Ectodermal cell (in vitro differentiated cells): ENCODE results near the gene HNRNPA3.
A peak's percentile ranks its signal among the peaks of the same experiment; 100 is the strongest.
"Not testable (repeated sequence)": the region's sequence is repeated elsewhere in the genome, so short reads cannot be mapped to it uniquely, and the experiment has no call there.

Source experiments
- H3K27ac ChIP-seq: 2 replicates; pipeline ENCODE4 v1.7.0; 2013; ENCODE audit warnings: mild to moderate bottlenecking, low read depth, low read length; ENCODE audit not compliant: insufficient read depth, poor library complexity, severe bottlenecking
- H3K27me3 ChIP-seq: 2 replicates; pipeline ENCODE4 v1.7.0; 2013; ENCODE audit warnings: mild to moderate bottlenecking, low read length; ENCODE audit not compliant: insufficient read depth, control insufficient read depth, poor library complexity, severe bottlenecking
- H3K36me3 ChIP-seq: one replicate; pipeline ENCODE4 v1.7.0; 2013; ENCODE audit warnings: low read length; ENCODE audit not compliant: control insufficient read depth, insufficient read depth
- H3K4me1 ChIP-seq: one replicate; pipeline ENCODE4 v1.7.0; 2013; ENCODE audit warnings: low read length; ENCODE audit not compliant: control insufficient read depth, insufficient read depth
- H3K4me3 ChIP-seq: 2 replicates; pipeline ENCODE4 v1.7.0; 2013; ENCODE audit warnings: low read depth, low read length, control low read depth; ENCODE audit not compliant: insufficient read depth
- H3K9me3 ChIP-seq: 2 replicates; pipeline ENCODE4 v1.7.0; 2013; ENCODE audit warnings: mild to moderate bottlenecking, low read length, moderate library complexity; ENCODE audit not compliant: control insufficient read depth
- WGBS, 2 experiments: methylation state at CpG; one replicate each; pipeline ENCODE4 v1.1.7; 2013; ENCODE audit warnings: missing lambda C conversion rate in 2 of 2; 5-methylcytosine and 5-hydroxymethylcytosine counted together

Gene HNRNPA3

GRCh38 chr2:177188482-177189469 lies 23.8 kb upstream of the HNRNPA3 start:
- H3K27me3 ChIP-seq: no peaks in the 10 kb centered on the region
- H3K9me3 ChIP-seq: no peaks in the 10 kb centered on the region
- H3K36me3 ChIP-seq: no peaks in the 10 kb centered on the region
- H3K27ac ChIP-seq: no peak overlapping the region
- no peak overlapping the region for H3K4me3 ChIP-seq
- peaks cover 3% of the 10 kb centered on the region for H3K4me1 ChIP-seq
- WGBS, 2 experiments: 93 to 95% methylated on average over 7 of the region's 7 CpGs

- 94 to 100% methylated on average over 1 of the region's 1 CpG for WGBS, 2 experiments
- Histone ChIP-seq H3K27ac (no peak overlapping the region), H3K4me3 (no peak overlapping the region), H3K9me3 (no peaks in the 10 kb centered on the region), H3K4me1 (peaks cover 3% of the 10 kb centered on the region), H3K36me3 (no peaks in the 10 kb centered on the region), H3K27me3 (no peaks in the 10 kb centered on the region)
These were observed 21.7 kb upstream of the HNRNPA3 start for GRCh38 chr2:177190941-177191340.

- Histone ChIP-seq H3K27ac (no peak overlapping the region), H3K36me3 (no peaks in the 10 kb centered on the region), H3K9me3 (no peaks in the 10 kb centered on the region), H3K4me3 (no peak overlapping the region), H3K4me1 (peaks cover 2% of the 10 kb centered on the region), H3K27me3 (no peaks in the 10 kb centered on the region)
- WGBS, 2 experiments: 100% methylated on average over 1 of the region's 1 CpG; no CpG with 5 or more reads in 1 of the 2 experiments
These were observed 19.8 kb upstream of the HNRNPA3 start for GRCh38 chr2:177192788-177193187.

- Histone ChIP-seq H3K4me1 (no peaks in the 10 kb centered on the region), H3K36me3 (no peaks in the 10 kb centered on the region), H3K4me3 (no peak overlapping the region), H3K27ac (no peak overlapping the region), H3K9me3 (no peaks in the 10 kb centered on the region), H3K27me3 (no peaks in the 10 kb centered on the region)
- no CpG with 5 or more reads among the region's 4 CpGs for WGBS, 2 experiments
These were observed 19.4 kb upstream of the HNRNPA3 start for GRCh38 chr2:177193240-177193639.

GRCh38 chr2:177195194-177195593 lies 17.4 kb upstream of the HNRNPA3 start:
- 73 to 90% methylated on average over 1 of the region's 1 CpG for WGBS, 2 experiments

GRCh38 chr2:177200419-177200818 lies 12.2 kb upstream of the HNRNPA3 start:
- not testable (repeated sequence) for H3K4me3 ChIP-seq, H3K36me3 ChIP-seq, H3K27ac ChIP-seq, H3K27me3 ChIP-seq, H3K4me1 ChIP-seq, H3K9me3 ChIP-seq
- WGBS, 2 experiments: 92 to 98% methylated on average over 7 of the region's 7 CpGs

More at GRCh38 chr2:177195194-177195593, 17.4 kb upstream of the HNRNPA3 start:
- Histone ChIP-seq H3K9me3 (no peaks in the 10 kb centered on the region), H3K36me3 (no peaks in the 10 kb centered on the region), H3K27ac (no peak overlapping the region), H3K4me3 (no peak overlapping the region), H3K27me3 (no peaks in the 10 kb centered on the region), H3K4me1 (no peaks in the 10 kb centered on the region)

GRCh38 chr2:177201919-177202346 lies 10.7 kb upstream of the HNRNPA3 start:
- Histone ChIP-seq H3K4me3 (no peak overlapping the region), H3K27me3 (no peaks in the 10 kb centered on the region), H3K27ac (no peak overlapping the region), H3K4me1 (peaks cover 8% of the 10 kb centered on the region), H3K9me3 (no peaks in the 10 kb centered on the region), H3K36me3 (no peaks in the 10 kb centered on the region)
- 87 to 92% methylated on average over 3 of the region's 3 CpGs for WGBS, 2 experiments

GRCh38 chr2:177204417-177204816 lies 8.2 kb upstream of the HNRNPA3 start:
- H3K27me3 ChIP-seq: no peaks in the 10 kb centered on the region
- no peak overlapping the region for H3K27ac ChIP-seq
- no peaks in the 10 kb centered on the region for H3K9me3 ChIP-seq
- no peak overlapping the region for H3K4me3 ChIP-seq
- no peaks in the 10 kb centered on the region for H3K36me3 ChIP-seq
- WGBS, 2 experiments: 11 to 25% methylated on average over 3 of the region's 3 CpGs
- peaks cover 8% of the 10 kb centered on the region for H3K4me1 ChIP-seq

- Histone ChIP-seq H3K4me1 (peaks cover 12% of the 10 kb centered on the region), H3K36me3 (no peaks in the 10 kb centered on the region), H3K9me3 (no peaks in the 10 kb centered on the region), H3K27me3 (no peaks in the 10 kb centered on the region), H3K4me3 (no peak overlapping the region), H3K27ac (no peak overlapping the region)
- 91 to 97% methylated on average over 2 of the region's 2 CpGs for WGBS, 2 experiments
These were observed 5.5 kb upstream of the HNRNPA3 start for GRCh38 chr2:177207101-177207500.

GRCh38 chr2:177211169-177211568 lies 1.4 kb upstream of the HNRNPA3 start:
- 82 to 87% methylated on average over 7 of the region's 7 CpGs for WGBS, 2 experiments
- peak overlapping the region; percentile 98 for H3K27ac ChIP-seq

More at GRCh38 chr2:177211169-177211568, 1.4 kb upstream of the HNRNPA3 start:
- H3K4me3 ChIP-seq: peak overlapping the region; percentile 55
- no peaks in the 10 kb centered on the region for H3K27me3 ChIP-seq
- peaks cover 2% of the 10 kb centered on the region for H3K36me3 ChIP-seq
- no peaks in the 10 kb centered on the region for H3K9me3 ChIP-seq
- H3K4me1 ChIP-seq: peaks cover 5% of the 10 kb centered on the region
